Type B pancreatic cell (in vitro differentiated cells): ENCODE results near the gene CABP4. TPM values are rescaled to one million over a fixed set of nuclear protein-coding genes. Genes with fewer than 3 reads are reported as not detected.

Source experiments
- DNase-seq: peaks from one replicate; pipeline ENCODE4 v3.0.0; 2021; ENCODE audit warnings: mixed read lengths; ENCODE audit not compliant: unreplicated experiment; ENCODE audit errors: extremely low spot score
- H3K27ac Mint-ChIP-seq: 2 replicates; pipeline ENCODE4 v1.8.0; 2021; ENCODE audit warnings: mild to moderate bottlenecking, mixed read lengths
- H3K27me3 Mint-ChIP-seq: 2 replicates; pipeline ENCODE4 v1.8.0; 2021; ENCODE audit warnings: mixed read lengths
- H3K36me3 Mint-ChIP-seq: 2 replicates; pipeline ENCODE4 v1.8.0; 2021; ENCODE audit warnings: mixed read lengths
- H3K4me1 Mint-ChIP-seq: one replicate; pipeline ENCODE4 v1.8.0; 2021; ENCODE audit warnings: mixed read lengths; ENCODE audit not compliant: unreplicated experiment
- H3K4me3 Mint-ChIP-seq: 2 replicates; pipeline ENCODE4 v1.8.0; 2021; ENCODE audit warnings: mild to moderate bottlenecking, mixed read lengths
- H3K9me3 Mint-ChIP-seq: 2 replicates; pipeline ENCODE4 v1.8.0; 2021; ENCODE audit warnings: mixed read lengths
- CTCF ChIP-seq: fragments of 200-600 bp; sonication (generic); conservative IDR thresholded peaks from 2 replicates; pipeline ENCODE4 v1.5.0; 2021; ENCODE audit warnings: antibody characterized with exemption, mild to moderate bottlenecking
- microRNA-seq: library from miRNA; unstranded; fragments of <30 nt; microRNA quantifications from one replicate; pipeline ENCODE4, GENCODE V29; 2020
- total RNA-seq: library from RNA; stranded (reverse); gene quantifications from 2 replicates; pipeline ENCODE4 v1.2.1, GENCODE V29; 2021; ENCODE audit warnings: low replicate concordance

The CABP4 gene
- total RNA-seq, 1 donor from 2014 or later: not detected

DNA sequence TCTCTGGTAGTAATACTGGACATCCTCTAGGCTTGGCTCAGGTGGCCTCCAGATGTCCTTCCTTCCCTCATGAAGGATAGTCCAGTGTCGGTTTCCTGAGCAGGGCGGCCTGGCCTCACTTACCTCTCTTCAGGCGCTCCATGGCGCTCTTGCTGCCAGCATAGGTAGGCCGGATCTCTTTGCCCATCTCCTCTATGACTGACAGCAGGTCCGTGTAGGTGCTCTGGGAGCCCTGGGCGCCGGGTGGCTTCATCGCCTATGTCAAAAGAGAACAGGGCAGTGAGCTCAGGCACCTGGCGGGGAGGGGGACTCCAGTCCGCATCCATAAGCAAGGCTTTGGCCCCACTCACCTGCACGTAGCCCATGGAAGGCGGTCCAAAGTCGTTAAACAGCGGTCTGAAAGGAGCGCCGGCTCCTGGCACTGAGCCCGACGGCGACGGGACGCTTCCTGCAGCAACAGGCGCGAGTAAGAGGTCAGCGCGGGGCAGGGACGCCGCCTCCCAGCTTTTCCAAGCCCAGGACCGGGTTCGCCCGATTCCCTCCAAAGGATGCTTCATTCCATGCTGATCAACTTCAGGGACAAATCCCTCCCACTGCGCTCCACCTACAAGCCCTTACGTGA is 52.2 kb downstream of the CABP4 start:
- Mint-ChIP-seq H3K9me3 (no peaks in the 10 kb centered on the region), H3K36me3 (no peaks in the 10 kb centered on the region), H3K27ac (peak overlapping the region; percentile 98), H3K27me3 (peaks cover 20% of the 10 kb centered on the region), H3K4me1 (peaks cover 28% of the 10 kb centered on the region), H3K4me3 (peak overlapping the region; percentile 93)
- no peak for TF ChIP-seq CTCF
- DNase-seq: no peak

- Mint-ChIP-seq H3K9me3 (no peaks in the 10 kb centered on the region), H3K27ac (peak within 1 kb of the TSS; percentile 98), H3K27me3 (peaks cover 19% of the 10 kb centered on the region), H3K36me3 (no peaks in the 10 kb centered on the region), H3K4me1 (peaks cover 24% of the 10 kb centered on the region), H3K4me3 (peak within 1 kb of the TSS; percentile 93)
- TF ChIP-seq CTCF: no peak
- DNase-seq: peak; percentile 98
Measured at GRCh38 chr11:67507864-67508485, 52.8 kb downstream of the CABP4 start, which contains the start of gene CDK2AP2. Gene CDK2AP2, minus strand, starts transcription at chr11:67508162. Its CDS starts 80 bp downstream, at chr11:67508082.

- Mint-ChIP-seq H3K4me3 (peak overlapping the region; percentile 93), H3K9me3 (no peaks in the 10 kb centered on the region), H3K4me1 (peaks cover 22% of the 10 kb centered on the region), H3K27me3 (peaks cover 21% of the 10 kb centered on the region), H3K36me3 (no peaks in the 10 kb centered on the region), H3K27ac (peak overlapping the region; percentile 98)
- no peak for TF ChIP-seq CTCF
- peak; percentile 99 for DNase-seq
Measured at GRCh38 chr11:67508486-67509121, 53.5 kb downstream of the CABP4 start.

GRCh38 chr11:67510023-67510345 is 54.8 kb downstream of the CABP4 start:
- Mint-ChIP-seq H3K27ac (peak overlapping the region; percentile 53), H3K36me3 (no peaks in the 10 kb centered on the region), H3K9me3 (no peaks in the 10 kb centered on the region), H3K4me3 (peak overlapping the region; percentile 93), H3K27me3 (peaks cover 29% of the 10 kb centered on the region), H3K4me1 (peaks cover 22% of the 10 kb centered on the region)
- no peak for TF ChIP-seq CTCF
- no peak for DNase-seq

Small RNAs within 50 kb of the gene (microRNA-seq; reads per million reads assigned to microRNA genes)
- not detected for gene MIR6752

Other genes starting within 250 kb of the CABP4 start
- gene GRK2, start 188.9 kb upstream of the CABP4 start, total RNA-seq: 53.1 and 62.2 TPM in 2 replicates
- 70.5 and 80.9 TPM in 2 replicates for gene ANKRD13D, start 166.1 kb upstream of the CABP4 start, total RNA-seq
- 32.0 and 40.9 TPM in 2 replicates for gene SSH3, start 151.8 kb upstream of the CABP4 start, total RNA-seq
- 15.0 and 29.4 TPM in 2 replicates for gene POLD4, start 101.8 kb upstream of the CABP4 start, total RNA-seq
- 3.2 and 6.7 TPM in 2 replicates for gene CLCF1, start 81.8 kb upstream of the CABP4 start, total RNA-seq
- gene RAD9A, start 63.4 kb upstream of the CABP4 start, total RNA-seq: 29.5 and 41.2 TPM in 2 replicates
- 137 TPM in 2 replicates for gene PPP1CA, start 53.5 kb upstream of the CABP4 start, total RNA-seq
- 0.87 TPM in 1 of 2 replicates, not detected in the other for gene TBC1D10C, start 51.3 kb upstream of the CABP4 start, total RNA-seq
- 0.31 and 1.5 TPM in 2 replicates for gene CARNS1, start 39.7 kb upstream of the CABP4 start, total RNA-seq
- 55.5 and 57.0 TPM in 2 replicates for gene RPS6KB2, start 26.9 kb upstream of the CABP4 start, total RNA-seq
- 1.1 and 2.0 TPM in 2 replicates for gene PTPRCAP, start 17.7 kb upstream of the CABP4 start, total RNA-seq
- gene CORO1B, start 11.9 kb upstream of the CABP4 start, total RNA-seq: 77.4 and 90.2 TPM in 2 replicates
- gene GPR152, start 2.6 kb upstream of the CABP4 start, total RNA-seq: not detected in 2 replicates
- gene TMEM134, start 13.9 kb downstream of the CABP4 start, total RNA-seq: 41.7 and 46.6 TPM in 2 replicates
- 32.4 and 47.6 TPM in 2 replicates for gene AIP, start 27.7 kb downstream of the CABP4 start, total RNA-seq
- 50.4 and 51.7 TPM in 2 replicates for gene PITPNM1, start 50.0 kb downstream of the CABP4 start, total RNA-seq
- 34.9 and 37.5 TPM in 2 replicates for gene CDK2AP2, start 52.8 kb downstream of the CABP4 start, total RNA-seq
- gene CABP2, start 68.1 kb downstream of the CABP4 start, total RNA-seq: not detected in 2 replicates
- gene GSTP1, start 128.5 kb downstream of the CABP4 start, total RNA-seq: 1,009 and 1,011 TPM in 2 replicates
- 220 and 226 TPM in 2 replicates for gene NDUFV1, start 151.6 kb downstream of the CABP4 start, total RNA-seq
- 10.3 and 16.0 TPM in 2 replicates for gene NUDT8, start 174.6 kb downstream of the CABP4 start, total RNA-seq
- not detected in 2 replicates for gene TBX10, start 184.4 kb downstream of the CABP4 start, total RNA-seq
- gene ACY3, start 195.4 kb downstream of the CABP4 start, total RNA-seq: 2.2 and 5.8 TPM in 2 replicates
- gene ALDH3B2, start 219.3 kb downstream of the CABP4 start, total RNA-seq: 4.8 and 9.4 TPM in 2 replicates